ENCODE data around the gene PPP2CA. TPM values are rescaled to one million over a fixed set of nuclear protein-coding genes. Genes with fewer than 3 reads are reported as not detected.

PPP2CA gene
- total and polyA plus RNA-seq, 9 of the 15 experiments (the other 6 are each of a cell fraction or from before 2014, with no cell fraction given), result 23.0 to 257 (median 109) TPM

DNA sequence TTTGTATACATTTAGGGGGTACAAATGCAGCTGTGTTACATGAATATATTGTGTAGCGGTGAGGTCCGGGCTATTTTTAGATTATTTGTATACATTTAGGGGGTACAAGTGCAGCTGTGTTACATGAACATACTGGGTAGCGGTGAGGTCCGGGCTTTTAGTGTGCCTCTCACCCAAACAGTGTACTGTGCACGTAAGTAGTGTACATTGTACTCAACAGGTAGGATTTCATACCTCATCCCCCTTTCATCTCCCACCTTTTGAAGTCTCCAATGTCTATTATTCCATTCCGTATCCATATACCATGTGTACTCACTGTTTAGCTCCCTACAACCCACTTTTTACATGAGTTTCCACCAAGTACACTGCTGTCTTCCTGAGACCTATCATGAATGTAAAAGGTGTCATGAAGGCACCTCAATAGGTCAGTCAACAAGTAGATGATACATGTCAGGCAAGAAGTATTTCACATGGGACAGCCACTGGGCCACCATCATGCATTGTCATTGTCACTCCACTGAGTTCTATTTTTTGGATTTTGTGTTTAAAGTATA, 76.8 kb downstream of the PPP2CA start:
- Histone ChIP-seq H3K27me3 (ENCODE audit: control insufficient read depth in 2 of 2, insufficient read depth in 2 of 2, low read length in 2 of 2) (no peaks in the 10 kb centered on the region), H3K79me2 (ENCODE audit: control insufficient read depth, insufficient read depth, low read length) (peaks cover 27% of the 10 kb centered on the region; the same call in 2 of the 3 replicates), H3K4me1 (replicated peaks in 1 of 2; ENCODE audit: control insufficient read depth in 2 of 2, insufficient read depth in 2 of 2, low read length in 2 of 2) (peaks cover 0 to 9% of the 10 kb centered on the region in 2 experiments; a peak in 3 of 5 replicates), H3K4me2 (ENCODE audit: insufficient read depth, low read length) (no peak overlapping the region), H3K9me3 (replicated peaks; ENCODE audit: control insufficient read depth, insufficient read depth, low read depth, low read length) (no peaks in the 10 kb centered on the region), H3K9ac (ENCODE audit: insufficient read depth in 1 of 2, low read depth in 2 of 2, low read length in 2 of 2) (no peak overlapping the region), H3K36me3 (ENCODE audit: control insufficient read depth, insufficient read depth, low read length) (peaks cover 95% of the 10 kb centered on the region), H2AFZ (ENCODE audit: low read depth, low read length) (no peak overlapping the region), H4K20me1 (replicated peaks; ENCODE audit: control insufficient read depth, insufficient read depth, low read length) (peaks cover 22% of the 10 kb centered on the region), H3K9me1 (ENCODE audit: control insufficient read depth, insufficient read depth, low read length) (no peaks in the 10 kb centered on the region), H3K27ac (ENCODE audit: extremely low read depth, low read depth, low read length) (no peak overlapping the region), H3K4me3 (no peak overlapping the region)
- DNase-seq (ENCODE audit: extremely low read depth in 1 of 4, low spot score in 3 of 4) (no peak), FAIRE-seq (no peak), ATAC-seq (no peak)
- intact Hi-C loops (cut with micrococcal nuclease), result no loop called here
- TF ChIP-seq, protein P1, sequence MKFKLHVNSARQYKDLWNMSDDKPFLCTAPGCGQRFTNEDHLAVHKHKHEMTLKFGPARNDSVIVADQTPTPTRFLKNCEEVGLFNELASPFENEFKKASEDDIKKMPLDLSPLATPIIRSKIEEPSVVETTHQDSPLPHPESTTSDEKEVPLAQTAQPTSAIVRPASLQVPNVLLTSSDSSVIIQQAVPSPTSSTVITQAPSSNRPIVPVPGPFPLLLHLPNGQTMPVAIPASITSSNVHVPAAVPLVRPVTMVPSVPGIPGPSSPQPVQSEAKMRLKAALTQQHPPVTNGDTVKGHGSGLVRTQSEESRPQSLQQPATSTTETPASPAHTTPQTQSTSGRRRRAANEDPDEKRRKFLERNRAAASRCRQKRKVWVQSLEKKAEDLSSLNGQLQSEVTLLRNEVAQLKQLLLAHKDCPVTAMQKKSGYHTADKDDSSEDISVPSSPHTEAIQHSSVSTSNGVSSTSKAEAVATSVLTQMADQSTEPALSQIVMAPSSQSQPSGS (CRISPR knock-in tag; IDR thresholded peaks at IDR 0.05), result no peak
- TF ChIP-seq CBX1 (IDR thresholded peaks at IDR 0.05; ENCODE audit: low read depth) (no peak), MCM5 (IDR thresholded peaks at IDR 0.05; ENCODE audit: low read depth) (no peak), ZNF696 (CRISPR knock-in tag; conservative IDR thresholded peaks at IDR 0.05) (no peak), PHF21A (IDR thresholded peaks at IDR 0.05; ENCODE audit: borderline replicate concordance, low read depth) (no peak), PHB (CRISPR knock-in tag; IDR thresholded peaks at IDR 0.05) (no peak), CREBBP (IDR thresholded peaks at IDR 0.05; ENCODE audit: low read depth, low read length) (no peak), GATA2 (CRISPR knock-in tag; IDR thresholded peaks at IDR 0.05) (no peak), MEF2A (IDR thresholded peaks at IDR 0.05; ENCODE audit: control insufficient read depth, low read depth, low read length) (no peak), ZNF232 (CRISPR knock-in tag; IDR thresholded peaks at IDR 0.05) (no peak)
- TF ChIP-seq, protein P2, sequence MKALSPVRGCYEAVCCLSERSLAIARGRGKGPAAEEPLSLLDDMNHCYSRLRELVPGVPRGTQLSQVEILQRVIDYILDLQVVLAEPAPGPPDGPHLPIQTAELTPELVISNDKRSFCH (CRISPR knock-in tag; IDR thresholded peaks at IDR 0.05), result no peak
- TF ChIP-seq, protein P2 (tag; IDR thresholded peaks at IDR 0.05), result no peak
- TF ChIP-seq, protein P3, sequence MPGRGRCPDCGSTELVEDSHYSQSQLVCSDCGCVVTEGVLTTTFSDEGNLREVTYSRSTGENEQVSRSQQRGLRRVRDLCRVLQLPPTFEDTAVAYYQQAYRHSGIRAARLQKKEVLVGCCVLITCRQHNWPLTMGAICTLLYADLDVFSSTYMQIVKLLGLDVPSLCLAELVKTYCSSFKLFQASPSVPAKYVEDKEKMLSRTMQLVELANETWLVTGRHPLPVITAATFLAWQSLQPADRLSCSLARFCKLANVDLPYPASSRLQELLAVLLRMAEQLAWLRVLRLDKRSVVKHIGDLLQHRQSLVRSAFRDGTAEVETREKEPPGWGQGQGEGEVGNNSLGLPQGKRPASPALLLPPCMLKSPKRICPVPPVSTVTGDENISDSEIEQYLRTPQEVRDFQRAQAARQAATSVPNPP (IDR thresholded peaks at IDR 0.05; ENCODE audit: borderline replicate concordance, insufficient read depth, insufficient read length), result no peak
- TF ChIP-seq, protein P4, sequence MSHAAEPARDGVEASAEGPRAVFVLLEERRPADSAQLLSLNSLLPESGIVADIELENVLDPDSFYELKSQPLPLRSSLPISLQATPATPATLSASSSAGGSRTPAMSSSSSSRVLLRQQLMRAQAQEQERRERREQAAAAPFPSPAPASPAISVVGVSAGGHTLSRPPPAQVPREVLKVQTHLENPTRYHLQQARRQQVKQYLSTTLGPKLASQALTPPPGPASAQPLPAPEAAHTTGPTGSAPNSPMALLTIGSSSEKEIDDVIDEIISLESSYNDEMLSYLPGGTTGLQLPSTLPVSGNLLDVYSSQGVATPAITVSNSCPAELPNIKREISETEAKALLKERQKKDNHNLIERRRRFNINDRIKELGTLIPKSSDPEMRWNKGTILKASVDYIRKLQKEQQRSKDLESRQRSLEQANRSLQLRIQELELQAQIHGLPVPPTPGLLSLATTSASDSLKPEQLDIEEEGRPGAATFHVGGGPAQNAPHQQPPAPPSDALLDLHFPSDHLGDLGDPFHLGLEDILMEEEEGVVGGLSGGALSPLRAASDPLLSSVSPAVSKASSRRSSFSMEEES (CRISPR knock-in tag; IDR thresholded peaks at IDR 0.05), result no peak
- WGBS (ENCODE audit: insufficient coverage, low coverage, missing lambda C conversion rate), result 94% methylated on average over 6 of the region's 6 CpGs
- ChIA-PET POLR2A (no interaction called here), CTCF (ENCODE audit: low intra/inter-chr PET ratio) (no interaction called here)
- in situ Hi-C loops (cut with MboI), result loop anchor here (5.0 kb wide), 1 partner anchor 107 kb away; no protein-coding TSS in a partner anchor
- BruUV-seq (replicated peaks), result no TSS peak

Data from K562 (cell line).